Liver (tissue), 9 donors: Measurements from ENCODE around the gene NECAB2. TPM values are rescaled to one million over a fixed set of nuclear protein-coding genes. Genes with fewer than 3 reads are reported as not detected.

Experiments
- DNase-seq: peaks from one replicate; pipeline ENCODE4 v3.0.0-alpha.2; 2017; ENCODE audit warnings: low spot score
- H3K27ac ChIP-seq, 2 donors: one replicate each; pipeline ENCODE4 v1.7.0; 2013; ENCODE audit warnings: inconsistent platforms in 2 of 2, low read length in 2 of 2, control low read depth in 1 of 2, low read depth in 1 of 2, mild to moderate bottlenecking in 1 of 2
- H3K27me3 ChIP-seq, 4 donors: one replicate each; pipeline versions ENCODE4 v1.6.1 to v1.7.0; 2013; ENCODE audit warnings: low read length in 3 of 4, inconsistent platforms in 1 of 4, mild to moderate bottlenecking in 1 of 4, moderate library complexity in 1 of 4; ENCODE audit not compliant: control insufficient read depth in 4 of 4, insufficient read depth in 4 of 4
- H3K36me3 ChIP-seq, 4 donors: one replicate each; pipeline versions ENCODE4 v1.6.1 to v1.7.0; 2013; ENCODE audit warnings: low read length in 3 of 4, mild to moderate bottlenecking in 3 of 4, low read depth in 1 of 4, moderate library complexity in 1 of 4; ENCODE audit not compliant: control insufficient read depth in 4 of 4, insufficient read depth in 3 of 4
- H3K4me1 ChIP-seq, 4 donors: one replicate each; pipeline versions ENCODE4 v1.6.1 to v1.7.0; 2013; ENCODE audit warnings: low read length in 3 of 4, mild to moderate bottlenecking in 3 of 4, moderate library complexity in 1 of 4; ENCODE audit not compliant: control insufficient read depth in 4 of 4, insufficient read depth in 4 of 4
- H3K4me3 ChIP-seq, 3 donors: one replicate each; pipeline versions ENCODE4 v1.6.1 to v1.7.0; 2013; ENCODE audit warnings: low read length in 3 of 3, control low read depth in 1 of 3, low read depth in 1 of 3, mild to moderate bottlenecking in 1 of 3
- H3K9ac ChIP-seq, 2 donors: one replicate each; pipeline ENCODE4 v1.7.0; 2013; ENCODE audit warnings: low read length in 2 of 2, mild to moderate bottlenecking in 2 of 2, moderate library complexity in 2 of 2, control low read depth in 1 of 2, low read depth in 1 of 2
- H3K9me3 ChIP-seq, 4 donors: one replicate each; pipeline versions ENCODE4 v1.6.1 to v1.7.0; 2013; ENCODE audit warnings: low read length in 3 of 4; ENCODE audit not compliant: control insufficient read depth in 4 of 4
- CTCF ChIP-seq: fragments of 150-350 bp; IDR thresholded peaks from 2 replicates; pipeline ENCODE4 v1.5.1; 2017; ENCODE audit warnings: improper control_type of control experiment, low read depth, low read length; ENCODE audit not compliant: missing input control
- EGR1 ChIP-seq, 2 donors: IDR thresholded peaks; 2 replicates each; pipeline ENCODE4 v1.6.1; 2016 to 2018; ENCODE audit warnings: antibody characterized with exemption in 2 of 2, low read depth in 2 of 2
- FOXA1 ChIP-seq: IDR thresholded peaks from 2 replicates; pipeline ENCODE4 v1.6.1; 2016; ENCODE audit warnings: antibody characterized with exemption
- FOXA2 ChIP-seq: IDR thresholded peaks from 2 replicates; pipeline ENCODE4 v1.6.1; 2016; ENCODE audit warnings: antibody characterized with exemption
- GABPA ChIP-seq, 2 donors: IDR thresholded peaks in 1 of 2; conservative IDR thresholded peaks in 1 of 2; 2 replicates each; pipeline ENCODE4 v1.6.1; 2016; ENCODE audit warnings: antibody characterized with exemption in 2 of 2, mild to moderate bottlenecking in 1 of 2, moderate library complexity in 1 of 2
- HNF4A ChIP-seq, 2 donors: conservative IDR thresholded peaks; 2 replicates each; pipeline ENCODE4 v1.6.1; 2016; ENCODE audit warnings: antibody characterized with exemption in 2 of 2, mild to moderate bottlenecking in 2 of 2
- HNF4G ChIP-seq: IDR thresholded peaks from 2 replicates; pipeline ENCODE4 v1.6.1; 2016; ENCODE audit warnings: antibody characterized with exemption
- JUND ChIP-seq, 2 donors: IDR thresholded peaks; 2 replicates each; pipeline ENCODE4 v1.6.1; 2016; ENCODE audit warnings: antibody characterized with exemption in 2 of 2
- MAX ChIP-seq: IDR thresholded peaks from 2 replicates; pipeline ENCODE4 v1.6.1; 2016; ENCODE audit warnings: antibody characterized with exemption
- NR2F2 ChIP-seq: IDR thresholded peaks from 2 replicates; pipeline ENCODE4 v1.6.1; 2016; ENCODE audit warnings: antibody characterized with exemption
- REST ChIP-seq: IDR thresholded peaks from 2 replicates; pipeline ENCODE4 v1.6.1; 2016; ENCODE audit warnings: antibody characterized with exemption, mild to moderate bottlenecking
- RXRA ChIP-seq, 2 donors: IDR thresholded peaks; 2 replicates each; pipeline ENCODE4 v1.6.1; 2017 to 2018; ENCODE audit warnings: antibody characterized with exemption in 2 of 2, mild to moderate bottlenecking in 1 of 2
- SP1 ChIP-seq: IDR thresholded peaks from 2 replicates; pipeline ENCODE4 v1.6.1; 2018; ENCODE audit warnings: antibody characterized with exemption, mild to moderate bottlenecking
- TAF1 ChIP-seq: conservative IDR thresholded peaks from 2 replicates; pipeline ENCODE4 v1.6.1; 2016; ENCODE audit warnings: antibody characterized with exemption, mild to moderate bottlenecking
- YY1 ChIP-seq: IDR thresholded peaks from 2 replicates; pipeline ENCODE4 v1.6.1; 2016; ENCODE audit warnings: antibody characterized with exemption, mild to moderate bottlenecking
- ZBTB33 ChIP-seq: IDR thresholded peaks from 2 replicates; pipeline ENCODE4 v1.6.1; 2016; ENCODE audit warnings: antibody characterized with exemption
- WGBS: extraction: QIAGEN DNeasy Blood & Tissue Kit; methylation state at CpG from one replicate; pipeline ENCODE4 v1.1.7; 2013; 5-methylcytosine and 5-hydroxymethylcytosine counted together
- polyA plus RNA-seq, 2 donors: library from polyadenylated mRNA; stranded (reverse) in 1 of 2; unstranded in 1 of 2; fragments of 200-250 nt in 1 of 2; fragments of >200 nt in 1 of 2; fragmentation: Nextera tagmentation in 1 of 2; extraction: Ambion mirVana in 1 of 2; gene quantifications; one replicate each; pipeline versions ENCODE4 v1.2.1 to v1.2.3, GENCODE V29; 2013 to 2015
- total RNA-seq, 2 donors: library from RNA; depleted of rRNA; stranded (reverse); fragments of >200 nt; gene quantifications; one replicate each; pipeline ENCODE4 v1.2.3, GENCODE V29; 2014
- donor health status: healthy.
- donor health status: healthy.
- donor health status: healthy.
- donor health status: healthy.
- donor health status: healthy.

Gene NECAB2
- total and polyA plus RNA-seq, 4 donors: 2.7 to 3.8 (median 2.9) TPM; not detected in 1

- no peaks in the 10 kb centered on the region for H3K27me3 ChIP-seq
- peaks cover 4 to 20% (median 11%) of the 10 kb centered on the region in 4 donors for H3K4me1 ChIP-seq
- H3K9ac ChIP-seq: no peak overlapping the region
- no peak for DNase-seq
- H3K4me3 ChIP-seq: no peak overlapping the region
- 90% methylated on average over 10 of the region's 10 CpGs for WGBS
- no peak overlapping the region for H3K27ac ChIP-seq
- no peaks in the 10 kb centered on the region for H3K9me3 ChIP-seq
- TF ChIP-seq RXRA (IDR thresholded peaks at IDR 0.05) (no peak), FOXA1 (no peak), YY1 (no peak), HNF4A (conservative IDR thresholded peaks at IDR 0.05) (no peak), TAF1 (no peak), MAX (no peak)
- peaks cover 0 to 5% (median 0%) of the 10 kb centered on the region in 4 donors for H3K36me3 ChIP-seq
These were observed 32.2 kb upstream of the NECAB2 start for GRCh38 chr16:83935858-83936255.

GRCh38 chr16:83936581-83937165, 31.4 kb upstream of the NECAB2 start:
- peaks cover 0 to 5% (median 0%) of the 10 kb centered on the region in 4 donors for H3K36me3 ChIP-seq
- no peaks in the 10 kb centered on the region for H3K27me3 ChIP-seq
- 92% methylated on average over 19 of the region's 19 CpGs for WGBS
- no peak overlapping the region for H3K4me3 ChIP-seq
- no peak overlapping the region for H3K27ac ChIP-seq
- H3K9ac ChIP-seq: no peak overlapping the region
- peaks cover 4 to 20% (median 11%) of the 10 kb centered on the region in 4 donors for H3K4me1 ChIP-seq
- no peak for DNase-seq
- no peaks in the 10 kb centered on the region for H3K9me3 ChIP-seq
- no peak for TF ChIP-seq SP1
- no peak for TF ChIP-seq GABPA (IDR thresholded peaks at IDR 0.05 in 1 of 2, conservative IDR thresholded peaks at IDR 0.05 in 1 of 2)
- TF ChIP-seq JUND (IDR thresholded peaks at IDR 0.05): no peak
- no peak for TF ChIP-seq REST
- no peak for TF ChIP-seq ZBTB33
- TF ChIP-seq RXRA (IDR thresholded peaks at IDR 0.05): no peak
- no peak for TF ChIP-seq YY1
- TF ChIP-seq HNF4G: no peak
- TF ChIP-seq FOXA2: no peak
- TF ChIP-seq FOXA1: no peak
- TF ChIP-seq TAF1: no peak
- TF ChIP-seq MAX: no peak
- TF ChIP-seq NR2F2: no peak
- no peak for TF ChIP-seq EGR1 (IDR thresholded peaks at IDR 0.05; ENCODE audit: low read depth in 2 of 2)
- no peak for TF ChIP-seq CTCF
